HG03571 (cell line): Measurements from ENCODE around the gene PYGM.
"Not testable (repeated sequence)": the region's sequence is repeated elsewhere in the genome, so short reads cannot be mapped to it uniquely, and the experiment has no call there.

Source experiments
- ATAC-seq: cut with Tn5 transposase; IDR thresholded peaks from one replicate; pipeline ENCODE4 v1.9.1; 2021; ENCODE audit not compliant: unreplicated experiment

The PYGM gene

GRCh38 chr11:64718780-64719124, 41.0 kb downstream of the PYGM start:
- no peak for ATAC-seq

GRCh38 chr11:64718084-64718779, 41.5 kb downstream of the PYGM start:
- no peak for ATAC-seq

GRCh38 chr11:64717268-64717578, 42.6 kb downstream of the PYGM start:
- ATAC-seq = no peak

- ATAC-seq = no peak
Measured at GRCh38 chr11:64716473-64717267, 43.1 kb downstream of the PYGM start.

- no peak for ATAC-seq
Measured at GRCh38 chr11:64715756-64716472, 43.9 kb downstream of the PYGM start.

GRCh38 chr11:64715110-64715509, 44.7 kb downstream of the PYGM start:
- no peak for ATAC-seq

GRCh38 chr11:64714666-64715065, 45.1 kb downstream of the PYGM start:
- no peak for ATAC-seq

GRCh38 chr11:64713781-64714363, 45.9 kb downstream of the PYGM start:
- ATAC-seq = no peak

GRCh38 chr11:64713016-64713707, 46.6 kb downstream of the PYGM start:
- ATAC-seq = no peak

- no peak for ATAC-seq
Measured at GRCh38 chr11:64712430-64713015, 47.3 kb downstream of the PYGM start.

- no peak for ATAC-seq
Measured at GRCh38 chr11:64711956-64712362, 47.8 kb downstream of the PYGM start.

GRCh38 chr11:64711138-64711955, 48.4 kb downstream of the PYGM start:
- no peak for ATAC-seq

- ATAC-seq = no peak
Measured at GRCh38 chr11:64710418-64711137, 49.2 kb downstream of the PYGM start.

- ATAC-seq = no peak
Measured at GRCh38 chr11:64705501-64705900, 54.3 kb downstream of the PYGM start.

- no peak for ATAC-seq
Measured at GRCh38 chr11:64703048-64703447, 56.7 kb downstream of the PYGM start.

- ATAC-seq = not testable (repeated sequence)
Measured at GRCh38 chr11:64701956-64702355, 57.8 kb downstream of the PYGM start.

GRCh38 chr11:64698427-64698826, 61.3 kb downstream of the PYGM start:
- no peak for ATAC-seq

GRCh38 chr11:64697663-64698375, 62.0 kb downstream of the PYGM start:
- no peak for ATAC-seq
